ENCODE data around the gene PPP2R2B. TPM values are rescaled to one million over a fixed set of nuclear protein-coding genes. Genes with fewer than 3 reads are reported as not detected.

The PPP2R2B gene
- polyA plus RNA-seq, 3 donors: 0.08 TPM; not detected in 2

- no peaks in the 10 kb centered on the region for H4K20me1 ChIP-seq (ENCODE audit: insufficient read depth, low read length)
- H3K27ac Mint-ChIP-seq: no peak overlapping the region
- no peak overlapping the region for H2AFZ ChIP-seq (ENCODE audit: insufficient read depth, low read depth, low read length, poor library complexity, severe bottlenecking)
- H3K36me3 Mint-ChIP-seq: no peaks in the 10 kb centered on the region
- no peak overlapping the region for H3K4me3 ChIP-seq (replicated peaks in 1 of 3; ENCODE audit: low read depth in 2 of 3, low read length in 3 of 3)
- H3K9me3 Mint-ChIP-seq: peaks cover 0 to 1% (median 0%) of the 10 kb centered on the region in 7 donors
- H3K4me1 Mint-ChIP-seq: peaks cover 20% of the 10 kb centered on the region
- intact Hi-C loops (cut with micrococcal nuclease): loop anchor here in 1 of 2 donors (10.0 kb wide), 1 partner anchor 143 kb away; no protein-coding TSS in a partner anchor
- no peak overlapping the region for H3K27ac ChIP-seq (ENCODE audit: low read depth in 1 of 2, low read length in 2 of 2)
- H3K4me2 ChIP-seq (replicated peaks; ENCODE audit: extremely low read depth, low read length, poor library complexity, severe bottlenecking): no peak overlapping the region
- no peaks in the 10 kb centered on the region for H3K27me3 ChIP-seq (ENCODE audit: control insufficient read depth in 2 of 2, insufficient read depth in 2 of 2, low read length in 2 of 2)
- H3K36me3 ChIP-seq (replicated peaks in 1 of 2; ENCODE audit: control insufficient read depth in 1 of 2, insufficient read depth in 2 of 2, low read length in 2 of 2): no peaks in the 10 kb centered on the region
- H3K9ac ChIP-seq (ENCODE audit: insufficient read depth, low read length, poor library complexity, severe bottlenecking): no peak overlapping the region
- no peaks in the 10 kb centered on the region for H3K79me2 ChIP-seq (ENCODE audit: insufficient read depth, low read length)
- H3K4me1 ChIP-seq (ENCODE audit: control insufficient read depth in 1 of 2, insufficient read depth in 2 of 2, low read length in 2 of 2): peaks cover 6 to 21% of the 10 kb centered on the region in 2 donors
- TF ChIP-seq, protein P1, sequence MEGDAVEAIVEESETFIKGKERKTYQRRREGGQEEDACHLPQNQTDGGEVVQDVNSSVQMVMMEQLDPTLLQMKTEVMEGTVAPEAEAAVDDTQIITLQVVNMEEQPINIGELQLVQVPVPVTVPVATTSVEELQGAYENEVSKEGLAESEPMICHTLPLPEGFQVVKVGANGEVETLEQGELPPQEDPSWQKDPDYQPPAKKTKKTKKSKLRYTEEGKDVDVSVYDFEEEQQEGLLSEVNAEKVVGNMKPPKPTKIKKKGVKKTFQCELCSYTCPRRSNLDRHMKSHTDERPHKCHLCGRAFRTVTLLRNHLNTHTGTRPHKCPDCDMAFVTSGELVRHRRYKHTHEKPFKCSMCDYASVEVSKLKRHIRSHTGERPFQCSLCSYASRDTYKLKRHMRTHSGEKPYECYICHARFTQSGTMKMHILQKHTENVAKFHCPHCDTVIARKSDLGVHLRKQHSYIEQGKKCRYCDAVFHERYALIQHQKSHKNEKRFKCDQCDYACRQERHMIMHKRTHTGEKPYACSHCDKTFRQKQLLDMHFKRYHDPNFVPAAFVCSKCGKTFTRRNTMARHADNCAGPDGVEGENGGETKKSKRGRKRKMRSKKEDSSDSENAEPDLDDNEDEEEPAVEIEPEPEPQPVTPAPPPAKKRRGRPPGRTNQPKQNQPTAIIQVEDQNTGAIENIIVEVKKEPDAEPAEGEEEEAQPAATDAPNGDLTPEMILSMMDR (IDR thresholded peaks at IDR 0.05): no peak
- no peak overlapping the region for H3K4me3 Mint-ChIP-seq
- no peaks in the 10 kb centered on the region for H3K9me3 ChIP-seq (replicated peaks in 1 of 2; ENCODE audit: control insufficient read depth in 1 of 2, insufficient read depth in 1 of 2, low read length in 2 of 2)
- H3K27me3 Mint-ChIP-seq (ENCODE audit: low read depth in 3 of 3): no peaks in the 10 kb centered on the region
- WGBS (ENCODE audit: insufficient coverage): no CpG with 5 or more reads among the region's 4 CpGs
- DNase-seq: no peak
Observed at GRCh38 chr5:146817973-146818372, 60.6 kb downstream of the PPP2R2B start.

GRCh38 chr5:146816775-146817387 lies 61.7 kb downstream of the PPP2R2B start:
- no peak overlapping the region for H3K27ac Mint-ChIP-seq
- 33% methylated on average over 1 of the region's 1 CpG for WGBS (ENCODE audit: insufficient coverage)
- no peaks in the 10 kb centered on the region for H3K27me3 Mint-ChIP-seq (ENCODE audit: low read depth in 3 of 3)
- intact Hi-C loops (cut with micrococcal nuclease): loop anchor here in 1 of 2 donors (10.0 kb wide), 1 partner anchor 142 kb away; no protein-coding TSS in a partner anchor
- Histone ChIP-seq H3K4me1 (ENCODE audit: control insufficient read depth in 1 of 2, insufficient read depth in 2 of 2, low read length in 2 of 2) (peaks cover 6 to 21% of the 10 kb centered on the region in 2 donors), H3K4me3 (replicated peaks in 1 of 3; ENCODE audit: low read depth in 2 of 3, low read length in 3 of 3) (no peak overlapping the region), H3K27me3 (ENCODE audit: control insufficient read depth in 2 of 2, insufficient read depth in 2 of 2, low read length in 2 of 2) (no peaks in the 10 kb centered on the region), H2AFZ (ENCODE audit: insufficient read depth, low read depth, low read length, poor library complexity, severe bottlenecking) (no peak overlapping the region), H3K36me3 (replicated peaks in 1 of 2; ENCODE audit: control insufficient read depth in 1 of 2, insufficient read depth in 2 of 2, low read length in 2 of 2) (no peaks in the 10 kb centered on the region), H3K27ac (ENCODE audit: low read depth in 1 of 2, low read length in 2 of 2) (no peak overlapping the region), H4K20me1 (ENCODE audit: insufficient read depth, low read length) (no peaks in the 10 kb centered on the region), H3K9me3 (replicated peaks in 1 of 2; ENCODE audit: control insufficient read depth in 1 of 2, insufficient read depth in 1 of 2, low read length in 2 of 2) (no peaks in the 10 kb centered on the region), H3K79me2 (ENCODE audit: insufficient read depth, low read length) (no peaks in the 10 kb centered on the region), H3K4me2 (replicated peaks; ENCODE audit: extremely low read depth, low read length, poor library complexity, severe bottlenecking) (no peak overlapping the region), H3K9ac (ENCODE audit: insufficient read depth, low read length, poor library complexity, severe bottlenecking) (no peak overlapping the region)
- peaks cover 0 to 3% (median 0%) of the 10 kb centered on the region in 7 donors for H3K9me3 Mint-ChIP-seq
- DNase-seq: no peak
- H3K4me1 Mint-ChIP-seq: peaks cover 20% of the 10 kb centered on the region
- H3K4me3 Mint-ChIP-seq: no peak overlapping the region
- H3K36me3 Mint-ChIP-seq: no peaks in the 10 kb centered on the region
- TF ChIP-seq, protein P1 (IDR thresholded peaks at IDR 0.05): no peak
